Sigmoid colon (tissue), 7 donors: ENCODE measurements around the gene TEX52. TPM values are rescaled to one million over a fixed set of nuclear protein-coding genes. Genes with fewer than 3 reads are reported as not detected.
"Not testable (repeated sequence)": the region's sequence is repeated elsewhere in the genome, so short reads cannot be mapped to it uniquely, and the experiment has no call there.

Experiments
- DNase-seq: peaks from one replicate; pipeline ENCODE4 v3.0.0-alpha.2; 2019
- H3K27ac ChIP-seq, 4 donors: fragments of 200-600 bp; sonication (generic); one replicate each; pipeline ENCODE4 v1.5.1; 2016 to 2019; ENCODE audit warnings: mild to moderate bottlenecking in 1 of 4
- H3K27me3 ChIP-seq, 3 donors: fragments of 200-600 bp; sonication (generic); one replicate each; pipeline ENCODE4 v1.5.1; 2019; ENCODE audit warnings: mild to moderate bottlenecking in 1 of 3
- H3K36me3 ChIP-seq, 4 donors: fragments of 200-600 bp; sonication (generic); one replicate each; pipeline ENCODE4 v1.5.1; 2016 to 2019
- H3K4me1 ChIP-seq, 4 donors: fragments of 200-600 bp; sonication (generic); one replicate each; pipeline ENCODE4 v1.5.1; 2017 to 2019
- H3K4me3 ChIP-seq, 4 donors: fragments of 200-600 bp; sonication (generic); one replicate each; pipeline ENCODE4 v1.5.1; 2017 to 2019; ENCODE audit warnings: mild to moderate bottlenecking in 2 of 4, moderate library complexity in 1 of 4
- H3K9me3 ChIP-seq, 4 donors: fragments of 200-600 bp in 3 of 4; sonication (generic) in 3 of 4; one replicate each; pipeline versions ENCODE4 v1.5.1 to v1.6.1; 2013 to 2019
- CTCF ChIP-seq, 4 experiments: fragments of 450-650 bp in 3 of 4; fragments of 200-600 bp in 1 of 4; IDR thresholded peaks; one replicate each; pipeline ENCODE4 v1.5.1; 2016 to 2019; ENCODE audit warnings: antibody characterized with exemption in 4 of 4, mild to moderate bottlenecking in 3 of 4, moderate library complexity in 2 of 4
- EP300 ChIP-seq, 4 donors: sonication (generic); formaldehyde crosslinking; IDR thresholded peaks; one replicate each; pipeline ENCODE4 v1.6.1; 2017; ENCODE audit warnings: antibody characterized with exemption in 4 of 4
- POLR2A ChIP-seq, 2 donors: fragments of 450-650 bp; IDR thresholded peaks; one replicate each; pipeline ENCODE4 v1.6.1; 2016; ENCODE audit warnings: antibody characterized with exemption in 2 of 2, mild to moderate bottlenecking in 2 of 2, moderate library complexity in 2 of 2
- POLR2AphosphoS5 ChIP-seq, 4 donors: sonication (generic); formaldehyde crosslinking; IDR thresholded peaks; one replicate each; pipeline ENCODE4 v1.6.1; 2017; ENCODE audit warnings: antibody characterized with exemption in 4 of 4
- WGBS, 2 donors: extraction: QIAGEN DNeasy Blood & Tissue Kit; methylation state at CpG; one replicate each; pipeline ENCODE4 v1.1.7; 2013; 5-methylcytosine and 5-hydroxymethylcytosine counted together
- intact Hi-C: fragments of 100-400 bp; cut with DNase I; formaldehyde crosslinking; loops from one replicate; pipeline ENCODE4 v1.15.1; 2023
- polyA plus RNA-seq, 3 donors: library from polyadenylated mRNA; stranded (reverse); fragments of 200-250 nt; gene quantifications; one replicate each; pipeline ENCODE4 v1.2.3, GENCODE V29; 2013
- total RNA-seq, 4 donors: library from RNA; depleted of rRNA; stranded (reverse); fragments of >200 nt; gene quantifications; one replicate each; pipeline ENCODE4 v1.1.0, GENCODE V29; 2016
- donor health status: healthy with polysubstance abuse.
- donor health status: Bipolar disorder and iron deficiency.
- donor health status: healthy.

The TEX52 gene
- total and polyA plus RNA-seq, 7 donors = not detected

- H3K36me3 ChIP-seq = no peaks in the 10 kb centered on the region
- no peak overlapping the region for H3K27ac ChIP-seq
- intact Hi-C loops = no loop called here
- 97% methylated on average over 9 of the region's 9 CpGs for WGBS, 2 donors
- H3K27me3 ChIP-seq = no peaks in the 10 kb centered on the region
- no peak for DNase-seq
- H3K9me3 ChIP-seq = no peaks in the 10 kb centered on the region
- H3K4me1 ChIP-seq = no peaks in the 10 kb centered on the region
- TF ChIP-seq POLR2A (IDR thresholded peaks at IDR 0.05) (no peak), EP300 (IDR thresholded peaks at IDR 0.05) (no peak), POLR2AphosphoS5 (IDR thresholded peaks at IDR 0.05) (no peak), CTCF (IDR thresholded peaks at IDR 0.05) (no peak)
- no peak overlapping the region for H3K4me3 ChIP-seq
These were observed 7.4 kb upstream of the TEX52 start for GRCh38 chr12:2864198-2864597.

GRCh38 chr12:2863402-2863801 is 6.6 kb upstream of the TEX52 start:
- H3K9me3 ChIP-seq, H3K4me1 ChIP-seq, intact Hi-C loops, H3K27ac ChIP-seq, H3K4me3 ChIP-seq, H3K27me3 ChIP-seq, H3K36me3 ChIP-seq, DNase-seq: not testable (repeated sequence)
- WGBS, 2 donors = 94 to 96% methylated on average over 7 of the region's 7 CpGs

GRCh38 chr12:2862876-2863275 is 6.0 kb upstream of the TEX52 start:
- Histone ChIP-seq H3K27me3 (no peaks in the 10 kb centered on the region), H3K4me3 (no peak overlapping the region), H3K4me1 (no peaks in the 10 kb centered on the region), H3K27ac (no peak overlapping the region), H3K36me3 (no peaks in the 10 kb centered on the region), H3K9me3 (no peaks in the 10 kb centered on the region)
- 94 to 96% methylated on average over 7 of the region's 7 CpGs for WGBS, 2 donors
- intact Hi-C loops = no loop called here
- no peak for DNase-seq
- TF ChIP-seq POLR2AphosphoS5 (IDR thresholded peaks at IDR 0.05) (no peak), CTCF (IDR thresholded peaks at IDR 0.05) (no peak), EP300 (IDR thresholded peaks at IDR 0.05) (no peak), POLR2A (IDR thresholded peaks at IDR 0.05) (no peak)

GRCh38 chr12:2860170-2860569 is 3.3 kb upstream of the TEX52 start:
- no peaks in the 10 kb centered on the region for H3K36me3 ChIP-seq
- no peaks in the 10 kb centered on the region for H3K4me1 ChIP-seq
- H3K27me3 ChIP-seq = no peaks in the 10 kb centered on the region
- H3K9me3 ChIP-seq = no peaks in the 10 kb centered on the region
- TF ChIP-seq EP300 (IDR thresholded peaks at IDR 0.05) (no peak), POLR2AphosphoS5 (IDR thresholded peaks at IDR 0.05) (no peak), POLR2A (IDR thresholded peaks at IDR 0.05) (no peak), CTCF (IDR thresholded peaks at IDR 0.05) (no peak)
- intact Hi-C loops = no loop called here
- DNase-seq = no peak
- H3K27ac ChIP-seq = no peak overlapping the region
- H3K4me3 ChIP-seq = no peak overlapping the region

- TF ChIP-seq POLR2A (IDR thresholded peaks at IDR 0.05) = no peak
- TF ChIP-seq POLR2AphosphoS5 (IDR thresholded peaks at IDR 0.05) = no peak
- no peak for TF ChIP-seq EP300 (IDR thresholded peaks at IDR 0.05)
- TF ChIP-seq CTCF (IDR thresholded peaks at IDR 0.05) = no peak
- 91 to 94% methylated on average over 12 of the region's 12 CpGs for WGBS, 2 donors
- DNase-seq = no peak
These were observed 2.1 kb upstream of the TEX52 start for GRCh38 chr12:2858944-2859421.

More at GRCh38 chr12:2858944-2859421, 2.1 kb upstream of the TEX52 start:
- intact Hi-C loops = no loop called here
- H3K4me1 ChIP-seq = no peaks in the 10 kb centered on the region
- H3K4me3 ChIP-seq = no peak overlapping the region
- no peaks in the 10 kb centered on the region for H3K27me3 ChIP-seq
- no peaks in the 10 kb centered on the region for H3K36me3 ChIP-seq
- no peak overlapping the region for H3K27ac ChIP-seq
- no peaks in the 10 kb centered on the region for H3K9me3 ChIP-seq
